Fibroblast of mammary gland (primary cell): ENCODE measurements around the gene HERPUD1.

Experiments
- DNase-seq: peaks from one replicate; pipeline ENCODE4 v3.0.0-alpha.2; 2010; ENCODE audit warnings: low read depth
- H3K4me3 ChIP-seq: 2 replicates; pipeline ENCODE4 v1.5.1; 2011; ENCODE audit warnings: low read depth, mild to moderate bottlenecking, low read length, moderate library complexity; ENCODE audit not compliant: control insufficient read depth
- TF ChIP-seq, protein P1 (sequence below): conservative IDR thresholded peaks from 2 replicates; pipeline ENCODE4 v1.5.1; 2011; ENCODE audit warnings: low read depth, low read length, inconsistent platforms; ENCODE audit not compliant: control insufficient read depth, insufficient read depth

Gene HERPUD1

DNA sequence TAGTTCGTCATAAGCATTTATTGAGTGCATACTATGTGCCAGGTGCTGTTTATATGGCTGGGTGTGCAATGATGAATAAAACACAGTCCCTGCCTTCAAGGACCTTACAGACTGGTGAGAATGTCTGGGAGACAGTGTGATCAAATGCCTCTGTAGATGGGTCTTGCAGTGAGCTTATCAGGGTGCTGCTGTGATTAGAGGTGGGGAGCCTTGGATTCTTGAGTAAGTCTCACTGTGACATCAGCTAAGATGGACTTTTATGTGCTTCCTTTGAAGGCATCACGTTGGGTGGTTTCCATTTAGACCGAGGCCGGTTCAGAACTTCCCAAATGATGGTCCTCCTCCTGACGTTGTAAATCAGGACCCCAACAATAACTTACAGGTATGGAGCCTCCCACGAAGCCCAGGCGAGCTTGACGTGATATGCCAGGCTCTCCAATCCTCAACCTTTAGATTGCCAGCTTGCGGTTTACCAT, 10.0 kb downstream of the HERPUD1 start:
- H3K4me3 ChIP-seq = no peak overlapping the region
- TF ChIP-seq, protein P1, sequence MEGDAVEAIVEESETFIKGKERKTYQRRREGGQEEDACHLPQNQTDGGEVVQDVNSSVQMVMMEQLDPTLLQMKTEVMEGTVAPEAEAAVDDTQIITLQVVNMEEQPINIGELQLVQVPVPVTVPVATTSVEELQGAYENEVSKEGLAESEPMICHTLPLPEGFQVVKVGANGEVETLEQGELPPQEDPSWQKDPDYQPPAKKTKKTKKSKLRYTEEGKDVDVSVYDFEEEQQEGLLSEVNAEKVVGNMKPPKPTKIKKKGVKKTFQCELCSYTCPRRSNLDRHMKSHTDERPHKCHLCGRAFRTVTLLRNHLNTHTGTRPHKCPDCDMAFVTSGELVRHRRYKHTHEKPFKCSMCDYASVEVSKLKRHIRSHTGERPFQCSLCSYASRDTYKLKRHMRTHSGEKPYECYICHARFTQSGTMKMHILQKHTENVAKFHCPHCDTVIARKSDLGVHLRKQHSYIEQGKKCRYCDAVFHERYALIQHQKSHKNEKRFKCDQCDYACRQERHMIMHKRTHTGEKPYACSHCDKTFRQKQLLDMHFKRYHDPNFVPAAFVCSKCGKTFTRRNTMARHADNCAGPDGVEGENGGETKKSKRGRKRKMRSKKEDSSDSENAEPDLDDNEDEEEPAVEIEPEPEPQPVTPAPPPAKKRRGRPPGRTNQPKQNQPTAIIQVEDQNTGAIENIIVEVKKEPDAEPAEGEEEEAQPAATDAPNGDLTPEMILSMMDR = no peak
- no peak for DNase-seq

DNA sequence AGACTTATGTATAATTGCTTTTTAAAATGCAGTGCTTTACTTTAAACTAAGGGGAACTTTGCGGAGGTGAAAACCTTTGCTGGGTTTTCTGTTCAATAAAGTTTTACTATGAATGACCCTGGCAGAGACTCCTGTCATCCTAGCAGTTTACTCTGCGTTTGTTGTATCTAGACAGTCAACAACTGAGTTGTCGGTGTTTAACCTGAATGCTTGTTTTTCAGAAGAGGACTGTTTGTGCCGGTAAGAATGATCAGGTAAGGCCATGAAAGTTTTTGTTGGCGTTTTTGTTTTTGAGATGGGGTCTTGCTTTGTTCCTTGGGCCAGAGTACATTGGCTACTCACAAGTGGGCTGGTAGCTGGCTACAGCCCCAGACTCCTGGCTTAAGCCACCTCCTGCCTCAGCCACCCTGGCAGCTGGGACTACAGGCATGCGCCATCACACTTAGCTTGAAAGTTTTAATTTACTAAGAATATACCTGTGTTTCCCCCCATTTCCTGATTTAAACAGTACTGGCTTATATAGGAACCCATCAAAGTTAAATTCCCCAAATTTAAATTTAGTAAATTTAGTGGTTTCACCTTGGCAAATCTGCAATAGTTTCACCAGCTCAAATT, 11.9 kb downstream of the HERPUD1 start:
- TF ChIP-seq, protein P1 = no peak
- DNase-seq = no peak
- no peak overlapping the region for H3K4me3 ChIP-seq

DNA sequence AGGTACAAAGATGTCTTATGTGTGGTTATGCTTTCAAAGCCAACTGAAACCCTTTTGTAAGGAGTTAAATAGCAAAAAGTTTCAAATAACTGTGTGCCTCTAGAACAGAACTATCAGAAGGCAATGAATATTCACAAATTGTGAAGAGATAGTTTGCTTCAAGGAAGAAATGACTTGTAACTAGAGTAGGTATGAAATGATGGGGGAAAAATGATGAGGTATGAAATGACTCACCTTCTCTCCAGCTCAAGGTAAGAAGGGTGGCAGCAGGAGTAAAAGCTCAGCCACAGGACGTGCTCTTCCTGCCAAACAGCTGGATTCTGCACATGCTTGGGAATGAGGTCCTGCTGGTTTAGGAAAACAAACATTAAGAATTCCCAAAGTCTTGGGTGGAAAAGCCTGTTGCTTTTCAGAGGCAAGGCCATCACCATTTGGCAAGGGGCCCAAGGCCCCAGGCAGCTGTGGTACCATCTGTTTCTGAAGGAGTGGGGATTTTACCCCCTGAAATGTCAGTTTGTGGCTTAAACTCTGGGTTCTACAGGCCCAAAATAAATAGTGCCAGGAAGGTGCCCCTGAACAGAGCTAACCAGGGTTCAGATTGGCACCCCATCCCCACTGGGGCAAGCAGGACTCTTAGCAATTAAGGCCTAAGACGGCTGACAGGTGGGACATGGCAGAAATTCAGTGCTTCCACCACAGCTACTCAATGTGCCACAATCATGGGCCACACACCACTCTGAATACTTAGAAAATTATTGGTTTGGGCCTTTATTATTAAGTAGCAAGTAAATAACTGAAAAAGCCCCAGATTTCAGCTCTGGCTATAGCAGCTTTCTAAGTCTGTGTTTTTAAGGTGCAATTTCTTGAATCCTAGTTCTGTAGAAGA, 13.3 kb downstream of the HERPUD1 start:
- TF ChIP-seq, protein P1 = no peak
- no peak for DNase-seq
- no peak overlapping the region for H3K4me3 ChIP-seq

DNA sequence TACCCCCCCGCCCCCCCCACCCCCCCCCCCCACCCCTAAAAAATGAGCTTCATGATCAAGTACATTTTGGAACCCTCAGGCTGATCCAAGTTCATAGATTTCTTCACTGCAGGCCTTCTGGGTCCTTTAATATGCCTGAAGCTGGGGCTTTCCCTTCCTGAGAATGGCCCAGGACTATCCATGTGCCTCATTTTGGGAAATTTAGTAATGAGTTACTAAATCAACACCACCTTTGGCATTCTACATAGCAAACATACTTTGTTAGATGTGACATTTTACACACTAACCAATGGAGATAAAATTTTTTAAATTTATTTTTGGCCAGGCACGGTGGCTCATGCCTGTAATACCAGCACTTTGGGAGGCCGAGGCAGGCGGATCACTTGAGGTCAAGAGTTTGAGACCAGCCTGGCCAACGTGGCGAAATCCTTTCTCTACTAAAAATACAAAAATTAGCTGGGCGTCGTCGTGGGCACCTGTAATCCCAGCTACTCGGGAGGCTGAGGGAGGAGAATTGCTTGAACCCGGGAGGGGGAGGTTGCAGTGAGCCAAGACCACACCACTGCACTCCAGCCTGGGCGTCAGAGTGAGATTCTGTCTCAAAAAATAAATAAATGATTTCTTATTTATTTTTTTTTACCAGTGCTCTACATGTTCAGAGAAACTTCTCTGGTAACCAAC, 14.0 kb downstream of the HERPUD1 start:
- no peak for DNase-seq
- H3K4me3 ChIP-seq = no peak overlapping the region
- TF ChIP-seq, protein P1 = no peak

DNA sequence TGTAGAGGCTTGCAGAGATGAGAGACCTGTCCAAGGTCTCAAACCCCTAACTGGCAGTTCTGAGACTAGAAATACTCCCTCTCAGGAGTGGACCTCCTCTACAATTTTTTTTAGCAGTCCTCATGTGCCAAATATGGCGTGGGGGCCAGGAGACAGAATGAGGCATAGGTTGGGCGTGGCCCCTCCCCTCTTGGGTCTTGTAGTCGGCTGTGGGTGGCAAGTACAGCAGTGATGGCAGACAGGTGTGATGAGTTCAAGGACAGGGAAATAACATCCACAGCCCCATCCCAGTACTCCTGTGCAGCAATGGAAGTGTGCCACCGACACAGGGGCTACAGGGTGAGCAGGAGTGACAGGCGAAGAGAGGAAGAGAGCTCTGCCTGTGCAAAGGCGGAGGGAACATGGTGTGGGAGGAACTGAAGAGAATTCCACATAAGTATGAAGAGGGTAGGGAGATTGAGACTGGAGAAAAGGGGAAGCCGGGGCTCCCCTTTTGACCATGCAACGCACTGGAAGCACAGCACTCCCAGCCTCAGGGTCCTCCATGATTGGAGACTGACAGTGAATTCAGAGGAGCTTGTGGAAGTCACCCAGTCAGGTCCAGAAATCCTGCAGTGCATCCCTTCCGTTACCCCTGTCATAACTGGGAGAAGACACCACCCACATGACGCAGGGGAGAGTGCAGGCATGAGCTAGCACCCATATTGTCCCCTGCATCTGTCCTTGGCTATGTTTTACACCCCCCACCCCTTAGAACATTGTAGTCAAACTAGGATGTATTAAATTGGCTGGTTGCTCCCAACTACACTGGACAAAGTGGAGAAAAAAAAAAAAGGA, 15.0 kb downstream of the HERPUD1 start:
- TF ChIP-seq, protein P1 = no peak
- H3K4me3 ChIP-seq = no peak overlapping the region
- no peak for DNase-seq

DNA sequence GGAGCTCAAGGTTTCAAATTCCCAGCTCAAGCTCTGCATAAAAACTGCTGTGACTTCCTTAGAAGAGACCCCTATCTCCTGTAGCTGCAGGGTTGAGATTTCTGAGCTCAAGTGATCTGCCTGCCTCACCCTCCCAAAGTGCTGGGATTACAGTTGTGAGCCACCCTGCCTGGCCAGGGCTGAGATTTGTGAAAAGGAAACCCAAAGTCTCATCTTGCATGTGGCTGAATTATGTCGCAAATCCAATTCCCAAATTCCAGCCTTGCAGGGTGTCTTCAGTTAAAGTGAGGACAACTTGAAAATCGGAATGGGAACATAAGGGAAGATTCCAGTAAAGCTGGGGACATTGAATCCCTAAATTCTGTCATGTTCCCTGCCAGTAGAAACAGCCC, 15.7 kb downstream of the HERPUD1 start:
- no peak for DNase-seq
- TF ChIP-seq, protein P1 = no peak
- H3K4me3 ChIP-seq = no peak overlapping the region
